SK-N-SH treated with all-trans-retinoic acid at 6 μM for 48 hours (cell line): ENCODE measurements around the gene NSD1.

Experiments used
- ATAC-seq: fragments of 200-7000 bp; cut with Tn5 transposase; 3 replicates; pipeline ENCODE4 v1.9.1; 2020; ENCODE audit warnings: mild to moderate bottlenecking, moderate library complexity
- ARNTL ChIP-seq: fragments of 450-650 bp; formaldehyde crosslinking; IDR thresholded peaks from 2 replicates; pipeline ENCODE4 v1.5.0; 2020; ENCODE audit warnings: low read depth, mild to moderate bottlenecking, moderate library complexity, borderline replicate concordance
- BACH2 ChIP-seq: fragments of 250-450 bp; sonication (Bioruptor Pico); IDR thresholded peaks from 2 replicates; pipeline ENCODE4 v1.9.0; 2021; ENCODE audit warnings: mild to moderate bottlenecking, borderline replicate concordance
- CREB5 ChIP-seq: fragments of 250-450 bp; sonication (Bioruptor Pico); IDR thresholded peaks from 2 replicates; pipeline ENCODE4 v1.5.1; 2020; ENCODE audit warnings: low read depth, mild to moderate bottlenecking, moderate library complexity
- CSDC2 ChIP-seq: fragments of 250-450 bp; sonication (Bioruptor Pico); IDR thresholded peaks from 2 replicates; pipeline ENCODE4 v1.5.0; 2020; ENCODE audit warnings: mild to moderate bottlenecking, moderate library complexity
- CSRNP3 ChIP-seq: fragments of 250-450 bp; sonication (Bioruptor Pico); IDR thresholded peaks from 2 replicates; pipeline ENCODE4 v1.5.1; 2021; ENCODE audit warnings: mild to moderate bottlenecking, moderate library complexity
- ESRRG ChIP-seq: fragments of 250-450 bp; sonication (Bioruptor Pico); IDR thresholded peaks from 2 replicates; pipeline ENCODE4 v1.6.1; 2021; ENCODE audit warnings: mild to moderate bottlenecking
- GLIS3 ChIP-seq: fragments of 250-450 bp; sonication (Bioruptor Pico); IDR thresholded peaks from 2 replicates; pipeline ENCODE4 v1.5.0; 2020; ENCODE audit warnings: mild to moderate bottlenecking, moderate library complexity
- ISL1 ChIP-seq: fragments of 250-450 bp; sonication (Bioruptor Pico); IDR thresholded peaks from 2 replicates; pipeline ENCODE4 v2.1.2; 2022; ENCODE audit warnings: mild to moderate bottlenecking, moderate library complexity
- OSR1 ChIP-seq: fragments of 250-450 bp; sonication (Bioruptor Pico); IDR thresholded peaks from 2 replicates; pipeline ENCODE4 v1.8.0; 2022; ENCODE audit warnings: moderate library complexity, mild to moderate bottlenecking, inconsistent platforms
- PATZ1 ChIP-seq: fragments of 250-450 bp; sonication (Bioruptor Pico); IDR thresholded peaks from 2 replicates; pipeline ENCODE4 v1.8.0; 2020; ENCODE audit warnings: mild to moderate bottlenecking, moderate library complexity, borderline replicate concordance
- RARB ChIP-seq: fragments of 250-450 bp; sonication (Bioruptor Pico); IDR thresholded peaks from 2 replicates; pipeline ENCODE4 v1.8.0; 2021; ENCODE audit warnings: mild to moderate bottlenecking, moderate library complexity
- SNAI2 ChIP-seq: fragments of 250-450 bp; sonication (Bioruptor Pico); IDR thresholded peaks from 2 replicates; pipeline ENCODE4 v1.5.0; 2020; ENCODE audit warnings: mild to moderate bottlenecking, moderate library complexity
- TOX ChIP-seq: fragments of 250-450 bp; sonication (Bioruptor Pico); IDR thresholded peaks from 2 replicates; pipeline ENCODE4 v1.8.0; 2021; ENCODE audit warnings: mild to moderate bottlenecking, moderate library complexity, borderline replicate concordance
- TSHZ2 ChIP-seq: fragments of 250-450 bp; sonication (Bioruptor Pico); IDR thresholded peaks from 2 replicates; pipeline ENCODE4 v1.5.0; 2020; ENCODE audit warnings: mild to moderate bottlenecking, moderate library complexity
- ZC3H10 ChIP-seq: fragments of 250-450 bp; sonication (Bioruptor Pico); IDR thresholded peaks from 2 replicates; pipeline ENCODE4 v1.5.1; 2021; ENCODE audit warnings: mild to moderate bottlenecking, moderate library complexity
- ZFP3 ChIP-seq: fragments of 250-450 bp; sonication (Bioruptor Pico); IDR thresholded peaks from 2 replicates; pipeline ENCODE4 v1.5.0; 2020; ENCODE audit warnings: mild to moderate bottlenecking, moderate library complexity
- ZFP30 ChIP-seq: fragments of 450-650 bp; formaldehyde crosslinking; IDR thresholded peaks from 2 replicates; pipeline ENCODE4 v1.5.0; 2022; ENCODE audit warnings: mild to moderate bottlenecking, moderate library complexity
- ZNF565 ChIP-seq: fragments of 450-650 bp; formaldehyde crosslinking; conservative IDR thresholded peaks from 2 replicates; pipeline ENCODE4 v1.5.0; 2020; ENCODE audit warnings: low read depth, mild to moderate bottlenecking, moderate library complexity
- ZNF70 ChIP-seq: fragments of 450-650 bp; formaldehyde crosslinking; IDR thresholded peaks from 2 replicates; pipeline ENCODE4 v1.5.0; 2020; ENCODE audit warnings: mild to moderate bottlenecking, moderate library complexity
- ZNF8 ChIP-seq: fragments of 450-650 bp; formaldehyde crosslinking; IDR thresholded peaks from 2 replicates; pipeline ENCODE4 v1.5.0; 2020; ENCODE audit warnings: mild to moderate bottlenecking, moderate library complexity

Gene NSD1

GRCh38 chr5:177309351-177310191 lies 176.0 kb downstream of the NSD1 start (continued):
- no peak for TF ChIP-seq ARNTL (CRISPR knock-in tag)
- no peak for TF ChIP-seq OSR1 (CRISPR knock-in tag)
- TF ChIP-seq TOX (CRISPR knock-in tag), result no peak
- TF ChIP-seq ZNF565 (CRISPR knock-in tag), result no peak

- ATAC-seq, result no peak
- TF ChIP-seq CSDC2 (CRISPR knock-in tag) (no peak), CSRNP3 (CRISPR knock-in tag) (no peak), OSR1 (CRISPR knock-in tag) (no peak), ZNF70 (no peak), SNAI2 (CRISPR knock-in tag) (no peak), ZC3H10 (CRISPR knock-in tag) (no peak), PATZ1 (no peak), ZNF565 (CRISPR knock-in tag) (no peak), BACH2 (no peak), RARB (CRISPR knock-in tag) (no peak)
Observed at GRCh38 chr5:177310332-177310731, 176.8 kb downstream of the NSD1 start.

GRCh38 chr5:177310757-177311391 lies 177.3 kb downstream of the NSD1 start:
- no peak for TF ChIP-seq BACH2
- no peak for TF ChIP-seq OSR1 (CRISPR knock-in tag)
- TF ChIP-seq GLIS3 (CRISPR knock-in tag), result no peak
- no peak for TF ChIP-seq ZFP30 (CRISPR knock-in tag)
- no peak for TF ChIP-seq ARNTL (CRISPR knock-in tag)
- TF ChIP-seq, all 23 proteins: peak for 0
- no peak for ATAC-seq

GRCh38 chr5:177311392-177311722 lies 177.8 kb downstream of the NSD1 start:
- TF ChIP-seq ISL1 (CRISPR knock-in tag) (no peak), ESRRG (no peak), ARNTL (CRISPR knock-in tag) (no peak)
- peak; percentile 43 for ATAC-seq

GRCh38 chr5:177311723-177312648 lies 178.4 kb downstream of the NSD1 start, which contains the start of gene MXD3:
Gene MXD3, minus strand, starts transcription at chr5:177311898. Its CDS starts 68 bp downstream, at chr5:177311830.
- peak; percentile 80 for ATAC-seq
- TF ChIP-seq ISL1 (CRISPR knock-in tag) (no peak), ZNF565 (CRISPR knock-in tag) (no peak), CREB5 (CRISPR knock-in tag) (no peak), SNAI2 (CRISPR knock-in tag) (no peak), ZNF8 (CRISPR knock-in tag) (no peak), ZC3H10 (CRISPR knock-in tag) (no peak), CSRNP3 (CRISPR knock-in tag) (no peak), ZNF70 (no peak), ZFP3 (CRISPR knock-in tag) (no peak), CSDC2 (CRISPR knock-in tag) (no peak), TOX (CRISPR knock-in tag) (no peak), PATZ1 (no peak), ESRRG (no peak), TSHZ2 (CRISPR knock-in tag) (no peak)
